DMS153 (cell line): ENCODE results near the gene SP110.

Source experiments
- DNase-seq: peaks from one replicate; lab custom pipeline; 2025; lab: John Stamatoyannopoulos, UW

SP110 gene

GRCh38 chr2:230170532-230170931, 49.3 kb downstream of the SP110 start:
- peak; percentile 77 for DNase-seq

GRCh38 chr2:230166557-230167170, 53.1 kb downstream of the SP110 start:
- DNase-seq = no peak

GRCh38 chr2:230164139-230164538, 55.6 kb downstream of the SP110 start:
- DNase-seq = no peak

- DNase-seq = no peak
Measured at GRCh38 chr2:230162981-230163380, 56.8 kb downstream of the SP110 start.

GRCh38 chr2:230161184-230161583, 58.6 kb downstream of the SP110 start:
- DNase-seq = no peak

- no peak for DNase-seq
Measured at GRCh38 chr2:230160112-230160660, 59.6 kb downstream of the SP110 start.

- DNase-seq = no peak
Measured at GRCh38 chr2:230158468-230158867, 61.3 kb downstream of the SP110 start.

- no peak for DNase-seq
Measured at GRCh38 chr2:230156782-230157699, 62.7 kb downstream of the SP110 start.

- no peak for DNase-seq
Measured at GRCh38 chr2:230155359-230155758, 64.4 kb downstream of the SP110 start.

GRCh38 chr2:230153390-230153976, 66.3 kb downstream of the SP110 start:
- DNase-seq = no peak

- no peak for DNase-seq
Measured at GRCh38 chr2:230152334-230152733, 67.5 kb downstream of the SP110 start.

- DNase-seq = no peak
Measured at GRCh38 chr2:230144355-230144754, 75.4 kb downstream of the SP110 start.

GRCh38 chr2:230140667-230141066, 79.1 kb downstream of the SP110 start:
- DNase-seq = no peak

GRCh38 chr2:230137902-230138539, 81.8 kb downstream of the SP110 start:
- no peak for DNase-seq

GRCh38 chr2:230135130-230135525, 84.7 kb downstream of the SP110 start:
- no peak for DNase-seq

GRCh38 chr2:230134496-230135129, 85.2 kb downstream of the SP110 start:
- DNase-seq = no peak

- DNase-seq = no peak
Measured at GRCh38 chr2:230131366-230131765, 88.4 kb downstream of the SP110 start.

GRCh38 chr2:230130668-230131364, 89.0 kb downstream of the SP110 start:
- no peak for DNase-seq

GRCh38 chr2:230129343-230129742, 90.4 kb downstream of the SP110 start:
- no peak for DNase-seq

GRCh38 chr2:230128623-230129342, 91.0 kb downstream of the SP110 start:
- no peak for DNase-seq
